Stromal cell of bone marrow (primary cell): ENCODE data around the gene CHRM2.

Experiments
- DNase-seq: peaks from one replicate; pipeline ENCODE4 v3.0.0-alpha.2; 2012; ENCODE audit warnings: low read depth

CHRM2 gene

GRCh38 chr7:136958016-136958415 lies 89.6 kb downstream of the CHRM2 start:
- no peak for DNase-seq

GRCh38 chr7:136964347-136964746 lies 95.9 kb downstream of the CHRM2 start:
- DNase-seq = no peak

- no peak for DNase-seq
Measured at GRCh38 chr7:136966825-136967224, 98.4 kb downstream of the CHRM2 start.

- no peak for DNase-seq
Measured at GRCh38 chr7:136969761-136970160, 101.3 kb downstream of the CHRM2 start.

GRCh38 chr7:136971776-136972175 lies 103.3 kb downstream of the CHRM2 start:
- no peak for DNase-seq

DNA sequence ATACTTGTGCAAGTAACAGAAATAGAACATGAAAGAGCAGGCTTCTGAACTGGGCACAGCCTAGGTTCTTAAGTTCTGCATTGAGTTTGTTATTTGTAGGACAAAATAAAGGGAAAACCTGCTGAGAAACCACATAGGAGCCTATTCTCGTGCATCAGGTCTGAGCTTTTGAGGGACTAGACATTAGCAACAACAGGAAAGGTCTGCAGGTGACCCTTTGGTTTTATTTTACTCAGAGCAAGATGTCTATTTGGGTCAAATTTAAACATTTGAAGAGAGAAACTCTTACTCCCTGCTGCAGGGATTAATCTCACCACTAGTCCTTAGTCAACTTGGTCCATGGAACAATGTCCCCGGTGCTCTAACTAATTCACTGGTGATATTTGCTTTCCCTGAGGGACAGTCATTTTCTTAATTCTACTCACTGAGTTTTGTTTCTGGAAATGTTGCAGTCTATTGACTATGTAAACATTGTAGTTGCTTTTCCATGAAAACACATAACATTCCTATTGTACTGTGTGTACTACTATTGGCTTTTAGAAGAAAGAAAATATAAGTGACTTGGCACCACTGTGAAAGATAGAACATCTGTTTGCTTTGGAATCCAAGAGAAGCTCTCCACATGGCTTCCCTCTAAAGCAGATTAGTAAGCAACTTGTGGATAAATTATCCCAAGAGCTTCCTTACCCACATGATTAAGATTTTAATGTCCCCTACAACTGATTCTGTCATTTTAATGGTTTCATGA lies 108.2 kb downstream of the CHRM2 start:
- no peak for DNase-seq

DNA sequence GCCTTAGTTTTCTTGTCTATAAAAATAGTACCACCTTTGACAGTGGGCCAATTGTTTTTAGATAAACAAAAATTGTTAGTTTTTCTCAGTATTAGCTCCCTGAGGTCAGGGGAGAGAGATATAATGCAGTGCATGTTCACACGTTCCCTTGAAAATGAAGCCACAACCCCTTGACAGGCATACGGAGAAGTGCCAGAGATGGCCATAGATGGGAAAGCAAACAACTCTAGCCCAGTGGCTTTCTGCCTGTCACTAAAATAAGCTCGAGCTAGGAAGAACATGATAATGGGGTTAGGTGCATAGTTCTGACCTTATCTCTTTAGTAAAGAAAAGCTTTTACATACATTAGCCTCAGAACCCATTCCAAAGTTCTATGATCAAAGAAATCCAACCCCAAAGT lies 124.9 kb downstream of the CHRM2 start:
- no peak for DNase-seq

DNA sequence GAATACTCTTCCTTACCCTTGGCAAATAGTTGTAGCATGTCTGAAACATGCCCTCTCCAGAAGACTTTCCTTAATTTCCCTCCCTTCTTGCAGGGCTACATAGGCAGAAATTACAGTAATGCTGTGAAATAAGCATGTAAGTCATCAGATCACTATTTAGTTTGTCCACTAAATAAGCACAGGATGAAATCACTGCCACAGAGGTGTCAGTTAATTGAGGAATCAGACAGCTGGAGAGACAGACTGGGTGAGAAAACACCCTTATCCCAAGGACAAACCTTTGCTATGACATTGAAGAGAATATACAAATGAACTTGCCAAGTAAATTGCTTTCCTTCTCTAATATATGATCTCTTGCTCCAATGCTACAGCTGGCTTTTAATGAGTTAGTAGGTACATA lies 129.3 kb downstream of the CHRM2 start:
- DNase-seq = no peak

DNA sequence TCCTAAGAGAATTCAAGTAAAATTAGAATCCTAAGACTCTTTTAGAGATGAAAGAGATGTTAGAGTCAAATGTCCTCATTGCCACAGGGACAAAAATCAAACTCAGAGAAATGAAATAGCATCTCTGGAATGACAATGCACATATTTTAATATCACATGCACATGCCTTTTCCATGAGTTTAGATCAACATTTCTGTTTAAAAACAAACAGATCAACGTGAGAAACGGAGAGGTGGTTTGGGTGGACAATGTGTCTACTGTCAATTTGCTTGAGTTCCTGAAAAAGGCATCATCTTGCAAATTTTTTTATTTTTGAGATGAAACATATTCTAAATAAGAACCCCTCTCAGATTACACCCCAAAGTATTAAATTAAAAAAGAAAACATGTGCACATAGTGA lies 130.0 kb downstream of the CHRM2 start:
- DNase-seq = no peak

- DNase-seq = no peak
Measured at GRCh38 chr7:137000621-137001020, 132.2 kb downstream of the CHRM2 start.

DNA sequence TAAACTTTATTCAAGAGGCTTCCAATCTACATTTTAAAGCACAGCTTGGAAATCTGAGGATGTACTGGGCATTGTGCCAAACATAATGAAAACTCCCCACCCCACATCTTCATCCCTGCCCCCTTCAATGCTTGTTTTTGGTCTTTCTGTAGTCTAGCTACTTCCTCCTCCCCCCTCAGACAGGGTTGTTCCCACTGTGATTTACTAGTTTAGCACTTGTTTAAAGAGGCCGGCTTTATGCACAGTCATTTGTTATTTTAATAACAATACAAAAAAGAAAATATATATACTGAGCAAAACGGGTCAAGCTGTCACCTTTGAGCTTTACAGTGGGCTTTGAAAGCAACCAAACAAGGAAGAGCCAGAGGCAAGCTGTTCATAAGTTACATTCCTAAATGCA lies 132.6 kb downstream of the CHRM2 start:
- DNase-seq = no peak

- DNase-seq = no peak
Measured at GRCh38 chr7:137001478-137001877, 133.0 kb downstream of the CHRM2 start.

DNA sequence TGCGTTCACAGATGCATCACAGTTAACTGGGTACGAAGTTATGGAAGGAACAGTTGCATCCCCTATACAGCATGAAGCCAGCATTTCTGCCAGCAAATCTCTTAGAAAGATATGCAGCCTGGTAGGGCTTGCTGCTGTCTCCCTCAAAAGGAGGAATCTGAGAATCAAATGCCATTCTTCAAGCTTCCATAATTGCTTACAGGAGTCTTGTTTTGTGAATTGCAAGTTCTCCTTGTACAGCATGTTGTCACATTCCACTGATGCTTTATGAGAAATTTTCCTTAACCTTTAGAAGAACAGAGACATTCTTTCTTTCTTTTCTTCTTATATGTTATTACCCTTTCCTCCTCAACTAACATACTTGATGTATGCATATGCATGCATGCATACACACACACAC lies 134.6 kb downstream of the CHRM2 start:
- no peak for DNase-seq

- DNase-seq = no peak
Measured at GRCh38 chr7:137003566-137003965, 135.1 kb downstream of the CHRM2 start.

- DNase-seq = no peak
Measured at GRCh38 chr7:137005873-137006272, 137.4 kb downstream of the CHRM2 start.

DNA sequence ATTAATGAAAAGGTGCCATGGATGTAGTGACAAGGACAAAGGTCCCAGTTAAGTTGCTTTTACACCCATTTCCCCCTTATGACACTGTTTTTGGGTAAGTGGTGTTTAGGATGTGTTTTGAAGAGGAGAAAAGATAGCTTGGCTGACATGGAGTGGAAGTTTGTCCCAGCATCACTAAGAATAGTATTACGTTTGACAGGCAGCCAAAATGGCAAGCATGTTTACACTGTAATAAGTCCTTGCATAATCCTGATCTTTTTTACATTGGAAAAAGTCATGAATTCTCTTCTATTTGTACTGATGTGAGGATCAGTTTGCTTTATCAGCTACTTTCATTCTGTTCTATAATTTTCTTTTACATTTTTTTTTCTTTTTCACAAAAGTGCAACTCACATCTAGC lies 137.8 kb downstream of the CHRM2 start:
- DNase-seq = peak; percentile 63

GRCh38 chr7:137007001-137007694 lies 138.7 kb downstream of the CHRM2 start:
- DNase-seq = no peak

DNA sequence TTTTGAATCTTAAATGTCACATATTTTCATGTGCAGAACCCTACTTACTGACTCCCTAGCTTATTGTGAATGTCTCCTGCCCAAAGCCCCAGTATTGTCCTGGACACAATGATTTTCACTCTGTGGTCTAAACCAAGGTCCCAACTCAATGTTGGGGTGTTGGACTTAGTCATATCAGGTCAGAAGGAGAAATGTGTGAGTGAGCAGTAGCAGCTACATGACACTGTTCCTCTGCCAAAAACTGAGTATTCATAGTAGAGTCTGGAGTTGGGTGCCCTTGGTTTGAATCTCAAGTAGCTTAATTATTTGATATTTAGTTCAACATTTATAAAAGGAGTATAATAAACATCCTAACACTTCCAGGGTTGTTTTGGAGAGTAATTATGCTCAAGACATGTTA lies 141.0 kb downstream of the CHRM2 start:
- no peak for DNase-seq

GRCh38 chr7:137015015-137015414 lies 146.6 kb downstream of the CHRM2 start:
- no peak for DNase-seq

DNA sequence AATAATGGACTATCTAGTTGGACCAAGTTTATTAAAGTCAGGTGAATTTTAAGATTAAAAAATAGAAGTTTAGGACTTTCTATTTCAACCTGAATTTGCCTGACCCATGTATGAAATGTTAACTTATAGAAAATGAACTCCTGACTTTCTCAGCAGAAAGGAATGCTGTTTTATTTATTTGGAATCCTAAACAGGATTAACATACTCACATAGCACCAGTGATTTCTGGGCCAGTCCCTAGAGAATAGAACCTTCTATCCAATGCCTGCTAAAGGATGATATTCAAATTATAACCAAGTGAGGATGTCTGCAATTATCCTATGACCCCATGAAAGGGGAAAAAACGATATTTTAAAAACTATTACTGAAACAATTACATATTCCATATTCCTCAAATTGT lies 148.8 kb downstream of the CHRM2 start:
- DNase-seq = no peak

DNA sequence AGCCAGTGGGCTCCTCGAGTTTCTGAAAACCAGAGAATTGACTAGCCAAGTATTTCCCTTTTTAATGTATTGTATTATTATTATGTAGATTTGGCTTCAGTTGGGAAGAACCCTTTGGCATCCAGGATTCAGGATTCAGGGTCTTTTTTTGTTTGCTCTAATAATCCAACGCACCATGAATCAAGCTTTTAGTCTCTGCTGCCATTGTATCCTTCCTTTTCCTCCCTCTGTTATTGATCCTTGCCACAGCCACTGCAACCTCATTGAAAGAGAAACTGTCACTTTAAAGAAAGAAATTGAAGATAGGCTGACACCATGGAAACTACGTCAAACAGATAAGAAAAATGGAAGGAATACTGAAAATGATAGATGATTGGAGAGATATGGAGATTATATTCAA lies 150.0 kb downstream of the CHRM2 start:
- no peak for DNase-seq

DNA sequence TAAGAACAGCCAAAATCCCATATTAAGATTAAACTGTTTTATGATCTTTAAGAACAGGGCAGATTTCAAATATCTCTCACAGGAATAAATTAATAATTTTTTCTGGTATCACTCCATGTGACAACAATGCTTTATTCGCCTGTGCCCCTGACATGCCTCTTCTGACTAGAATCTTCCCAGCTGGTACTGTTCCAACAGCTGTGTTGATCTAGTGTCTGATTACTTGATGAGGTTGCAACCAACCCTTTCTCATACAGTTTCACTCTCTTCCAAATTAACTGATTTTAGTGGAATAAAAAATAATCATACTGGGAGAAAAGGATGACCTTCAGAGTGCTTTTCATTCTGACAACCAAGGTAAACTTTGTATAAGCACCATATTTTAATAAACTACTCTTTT lies 151.9 kb downstream of the CHRM2 start:
- DNase-seq = no peak

DNA sequence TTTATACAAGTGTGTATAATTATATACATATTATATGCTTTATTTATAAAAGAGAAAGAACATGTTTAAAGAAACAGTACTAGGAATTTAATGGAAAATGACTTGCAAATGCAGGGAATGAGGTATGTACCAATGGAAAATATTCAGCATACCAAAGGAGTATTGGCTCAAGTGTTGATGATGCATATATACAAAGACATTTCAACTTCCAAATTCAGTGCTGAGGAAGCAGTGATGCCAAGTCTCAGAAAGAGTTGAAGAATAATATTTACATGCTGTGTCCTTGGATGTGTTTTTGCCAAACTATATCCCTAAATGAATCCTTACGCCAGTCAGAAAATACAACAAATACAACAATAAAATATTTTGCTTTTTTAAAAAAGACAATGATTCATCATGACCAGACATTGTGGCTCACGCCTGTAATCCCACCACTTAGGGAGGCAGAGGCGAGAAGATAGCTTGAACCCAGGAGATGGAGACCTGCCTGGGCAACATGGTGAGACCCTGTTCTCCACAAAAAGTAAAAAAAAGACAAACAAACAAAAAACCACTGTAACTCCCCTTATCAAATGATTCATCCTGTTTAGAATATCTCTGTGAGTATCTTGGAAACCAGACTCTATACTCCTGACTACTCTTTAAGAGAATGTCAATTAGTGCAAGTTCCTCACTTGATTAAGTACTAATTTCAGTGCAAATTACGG lies 157.2 kb downstream of the CHRM2 start:
- peak; percentile 19 for DNase-seq
